GM12801 (cell line): Measurements from ENCODE around the gene DDOST.

Source experiments
- CTCF ChIP-seq: IDR thresholded peaks from one replicate; pipeline ENCODE4 v1.5.1; 2011; ENCODE audit warnings: control low read depth; ENCODE audit not compliant: insufficient read length; ENCODE audit errors: extremely low read depth

Gene DDOST

GRCh38 chr1:20610970-20611369 lies 50.2 kb downstream of the DDOST start:
- TF ChIP-seq CTCF, result no peak

GRCh38 chr1:20609541-20609940 lies 51.6 kb downstream of the DDOST start:
- no peak for TF ChIP-seq CTCF

GRCh38 chr1:20604678-20605077 lies 56.5 kb downstream of the DDOST start:
- no peak for TF ChIP-seq CTCF

- TF ChIP-seq CTCF, result no peak
Observed at GRCh38 chr1:20603504-20604464, 57.4 kb downstream of the DDOST start.

GRCh38 chr1:20602851-20603450 lies 58.2 kb downstream of the DDOST start:
- TF ChIP-seq CTCF, result no peak
